Neural cell (in vitro differentiated cells): ENCODE data around the gene PABPN1L. TPM values are rescaled to one million over a fixed set of nuclear protein-coding genes. Genes with fewer than 3 reads are reported as not detected.

ENCODE experiments used
- H2AFZ ChIP-seq: fragments of 200-600, 300-800 bp; sonication (generic), shearing (Covaris generic); 2 replicates; pipeline ENCODE4 v1.6.0; 2014; ENCODE audit warnings: low read depth, mild to moderate bottlenecking, antibody characterized with exemption, low read length, moderate library complexity
- H3F3A ChIP-seq: fragments of 200-600 bp; shearing (Covaris generic); 2 replicates; pipeline ENCODE4 v1.6.1; 2016; ENCODE audit warnings: mild to moderate bottlenecking, moderate library complexity, mixed read lengths, antibody characterized with exemption, low read length; ENCODE audit not compliant: insufficient read depth, poor library complexity, severe bottlenecking
- H3K27ac ChIP-seq: fragments of 200-600, 300-800 bp; sonication (generic), shearing (Covaris generic); 2 replicates; pipeline ENCODE4 v1.5.1; 2014; ENCODE audit warnings: mild to moderate bottlenecking, low read length, moderate library complexity
- H3K27me3 ChIP-seq: fragments of 300-800, 200-600 bp; sonication (generic), shearing (Covaris generic); 2 replicates; pipeline ENCODE4 v1.6.0; 2014; ENCODE audit warnings: mild to moderate bottlenecking, low read depth, low read length, moderate library complexity; ENCODE audit not compliant: insufficient read depth
- H3K36me3 ChIP-seq: fragments of 300-800, 200-600 bp; sonication (generic), shearing (Covaris generic); 2 replicates; pipeline ENCODE4 v1.5.1; 2014; ENCODE audit warnings: mild to moderate bottlenecking, antibody characterized with exemption, low read length, moderate library complexity; ENCODE audit not compliant: insufficient read depth
- H3K4me2 ChIP-seq: fragments of 300-800, 200-600 bp; sonication (generic), shearing (Covaris generic); 2 replicates; pipeline ENCODE4 v1.6.0; 2014; ENCODE audit warnings: mild to moderate bottlenecking, low read length
- H3K4me3 ChIP-seq: fragments of 300-800, 200-600 bp; sonication (generic), shearing (Covaris generic); 2 replicates; pipeline ENCODE4 v1.5.1; 2014; ENCODE audit warnings: mild to moderate bottlenecking, low read length, moderate library complexity
- H3K79me2 ChIP-seq: fragments of 200-600 bp; shearing (Covaris generic); replicated peaks from 2 replicates; pipeline ENCODE4 v1.6.0; 2014; ENCODE audit warnings: mild to moderate bottlenecking, low read length, moderate library complexity; ENCODE audit not compliant: insufficient read depth
- H3K9ac ChIP-seq: fragments of 300-800, 200-600 bp; sonication (generic), shearing (Covaris generic); 2 replicates; pipeline ENCODE4 v1.6.1; 2016; ENCODE audit warnings: mild to moderate bottlenecking, low read length, mixed read lengths
- H3K9me2 ChIP-seq: fragments of 200-600 bp; shearing (Covaris generic); 2 replicates; pipeline ENCODE4 v1.6.1; 2016; ENCODE audit warnings: mild to moderate bottlenecking, low read length, mixed read lengths; ENCODE audit not compliant: insufficient read depth
- H3K9me3 ChIP-seq: fragments of 200-600, 300-800 bp; sonication (generic), shearing (Covaris generic); 2 replicates; pipeline ENCODE4 v1.6.1; 2016; ENCODE audit warnings: mild to moderate bottlenecking, mixed run types, low read length, moderate library complexity, mixed read lengths
- H4K20me1 ChIP-seq: fragments of 200-600 bp; shearing (Covaris generic); 2 replicates; pipeline ENCODE4 v1.6.1; 2016; ENCODE audit warnings: mild to moderate bottlenecking, mixed run types; ENCODE audit not compliant: insufficient read depth
- CTCF ChIP-seq: fragments of 450-650 bp; IDR thresholded peaks from 2 replicates; pipeline ENCODE4 v1.5.1; 2014; ENCODE audit warnings: antibody characterized with exemption, mild to moderate bottlenecking, moderate library complexity; ENCODE audit not compliant: poor library complexity, severe bottlenecking
- EP300 ChIP-seq: fragments of 450-650 bp; conservative IDR thresholded peaks from 2 replicates; pipeline ENCODE4 v1.6.1; 2014; ENCODE audit warnings: antibody characterized with exemption, mild to moderate bottlenecking, moderate library complexity; ENCODE audit not compliant: poor library complexity, severe bottlenecking
- EZH2 ChIP-seq: fragments of 200-600, 300-800 bp; shearing (Covaris generic), sonication (generic); IDR thresholded peaks from 2 replicates; pipeline ENCODE4 v1.6.1; 2014; ENCODE audit warnings: antibody characterized with exemption, low read length, borderline replicate concordance, mild to moderate bottlenecking; ENCODE audit not compliant: insufficient read depth, poor library complexity, severe bottlenecking
- MXI1 ChIP-seq: fragments of 450-650 bp; conservative IDR thresholded peaks from 2 replicates; pipeline ENCODE4 v1.6.1; 2014; ENCODE audit warnings: antibody characterized with exemption, mild to moderate bottlenecking; ENCODE audit not compliant: poor library complexity, severe bottlenecking
- POLR2AphosphoS5 ChIP-seq: IDR thresholded peaks from 2 replicates; pipeline ENCODE4 v1.6.1; 2012
- RAD21 ChIP-seq: fragments of 450-650 bp; conservative IDR thresholded peaks from 2 replicates; pipeline ENCODE4 v1.6.1; 2014; ENCODE audit warnings: antibody characterized with exemption, mild to moderate bottlenecking, moderate library complexity
- REST ChIP-seq: IDR thresholded peaks from 2 replicates; pipeline ENCODE4 v1.6.1; 2012; ENCODE audit warnings: borderline replicate concordance
- SMC3 ChIP-seq: fragments of 450-650 bp; conservative IDR thresholded peaks from 2 replicates; pipeline ENCODE4 v1.6.1; 2014; ENCODE audit warnings: antibody characterized with exemption, mild to moderate bottlenecking, moderate library complexity; ENCODE audit not compliant: poor library complexity
- TAF1 ChIP-seq: IDR thresholded peaks from 2 replicates; pipeline ENCODE4 v1.6.1; 2012; ENCODE audit warnings: low read depth
- polyA plus RNA-seq: library from polyadenylated mRNA; depleted of rRNA; stranded (reverse); fragments of >200 nt; gene quantifications from 2 replicates; pipeline ENCODE4 v1.2.3, GENCODE V29; 2014

The PABPN1L gene
- polyA plus RNA-seq, 1 donor from 2014 or later, result 0.20 TPM

- Histone ChIP-seq H3K36me3 (no peaks in the 10 kb centered on the region), H3K9me3 (no peaks in the 10 kb centered on the region), H3K27ac (no peak overlapping the region), H3K9me2 (no peaks in the 10 kb centered on the region), H3K4me3 (no peak overlapping the region), H3K27me3 (no peaks in the 10 kb centered on the region), H3K79me2 (no peaks in the 10 kb centered on the region), H3K4me2 (no peak overlapping the region), H2AFZ (no peak overlapping the region), H4K20me1 (no peaks in the 10 kb centered on the region), H3F3A (no peaks in the 10 kb centered on the region), H3K9ac (no peak overlapping the region)
- TF ChIP-seq SMC3 (no peak), EZH2 (no peak), RAD21 (no peak), TAF1 (no peak), POLR2AphosphoS5 (no peak), REST (no peak), MXI1 (no peak), EP300 (no peak), CTCF (no peak)
These were observed 2.4 kb downstream of the PABPN1L start for GRCh38 chr16:88864099-88864498.

GRCh38 chr16:88863426-88863825, 3.0 kb downstream of the PABPN1L start:
- Histone ChIP-seq H2AFZ (no peak overlapping the region), H3K9me3 (no peaks in the 10 kb centered on the region), H3K4me3 (no peak overlapping the region), H3K27me3 (no peaks in the 10 kb centered on the region), H3K36me3 (no peaks in the 10 kb centered on the region), H3K27ac (no peak overlapping the region), H3K9ac (no peak overlapping the region), H3F3A (no peaks in the 10 kb centered on the region), H3K4me2 (no peak overlapping the region), H3K9me2 (no peaks in the 10 kb centered on the region), H4K20me1 (no peaks in the 10 kb centered on the region), H3K79me2 (no peaks in the 10 kb centered on the region)
- TF ChIP-seq RAD21 (no peak), MXI1 (no peak), CTCF (no peak), REST (no peak), EP300 (no peak), EZH2 (no peak), TAF1 (no peak), SMC3 (no peak), POLR2AphosphoS5 (no peak)
